ENCODE data around the gene GNPTG. TPM values are rescaled to one million over a fixed set of nuclear protein-coding genes. Genes with fewer than 3 reads are reported as not detected.

GNPTG gene
- total RNA-seq, 2 donors from 2014 or later: 34.0 to 38.4 TPM

DNA sequence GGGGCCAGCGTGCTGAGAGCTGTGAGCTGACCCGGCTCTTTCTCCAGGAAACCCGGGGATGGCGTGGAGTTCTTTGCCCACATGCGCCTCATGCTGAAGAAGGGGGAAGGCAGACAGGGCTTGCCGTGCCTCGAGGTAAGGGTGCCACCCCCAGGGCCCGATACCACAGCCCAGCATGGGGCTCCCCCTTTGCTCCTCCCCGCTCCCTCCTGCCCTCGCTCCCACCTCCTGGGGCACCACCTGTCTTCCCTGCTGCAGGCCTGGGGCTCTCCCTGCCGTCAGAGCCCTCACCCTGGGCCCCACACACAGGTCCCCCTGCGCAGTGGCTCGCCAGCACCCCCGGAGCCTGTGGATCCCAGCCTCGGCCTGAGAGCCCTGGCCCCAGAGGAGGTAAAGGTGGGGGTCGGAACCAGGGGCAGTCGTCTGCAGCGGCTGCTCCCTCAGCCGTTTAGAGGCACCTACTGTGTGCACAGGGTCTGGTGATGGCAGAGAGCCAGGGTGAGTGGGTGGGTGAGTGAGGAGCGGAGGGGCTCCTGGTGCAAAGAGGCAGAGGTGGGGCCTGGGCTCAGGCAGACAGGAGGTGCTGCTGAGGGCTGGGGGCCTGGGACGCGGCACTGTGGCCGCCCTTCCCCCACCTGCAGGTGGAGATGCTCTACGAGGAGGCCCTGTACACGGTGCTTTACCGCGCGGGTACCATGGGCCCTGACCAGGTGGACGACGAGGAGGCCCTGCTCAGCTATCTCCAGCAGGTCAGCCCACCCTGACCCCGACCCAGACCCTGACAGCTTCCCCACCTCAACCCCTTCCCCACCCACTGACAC, 12.7 kb upstream of the GNPTG start:
- WGBS, 2 experiments (ENCODE audit: insufficient coverage in 1 of 2, insufficient read length in 1 of 2): 73 to 75% methylated on average over 17 to 31 of the region's 31 CpGs
- Histone ChIP-seq H3K9me3 (ENCODE audit: control insufficient read depth, low read length) (no peaks in the 10 kb centered on the region), H3K4me3 (ENCODE audit: low read length) (no peak overlapping the region), H3K36me3 (ENCODE audit: control insufficient read depth, insufficient read depth, low read length) (no peaks in the 10 kb centered on the region), H3K27ac (ENCODE audit: low read depth, low read length) (no peak overlapping the region), H3K4me1 (ENCODE audit: control insufficient read depth, insufficient read depth, low read length) (no peaks in the 10 kb centered on the region), H3K9ac (ENCODE audit: extremely low read depth, low read length, poor library complexity, severe bottlenecking) (no peak overlapping the region), H3K27me3 (ENCODE audit: control insufficient read depth, insufficient read depth, low read length, poor library complexity, severe bottlenecking) (peaks cover 47% of the 10 kb centered on the region)
- DNase-seq: no peak
- H3K27me3 Mint-ChIP-seq (ENCODE audit: insufficient read depth): peaks cover 29% of the 10 kb centered on the region
- no peaks in the 10 kb centered on the region for H3K36me3 Mint-ChIP-seq (ENCODE audit: low read depth)
- TF ChIP-seq, protein P1, sequence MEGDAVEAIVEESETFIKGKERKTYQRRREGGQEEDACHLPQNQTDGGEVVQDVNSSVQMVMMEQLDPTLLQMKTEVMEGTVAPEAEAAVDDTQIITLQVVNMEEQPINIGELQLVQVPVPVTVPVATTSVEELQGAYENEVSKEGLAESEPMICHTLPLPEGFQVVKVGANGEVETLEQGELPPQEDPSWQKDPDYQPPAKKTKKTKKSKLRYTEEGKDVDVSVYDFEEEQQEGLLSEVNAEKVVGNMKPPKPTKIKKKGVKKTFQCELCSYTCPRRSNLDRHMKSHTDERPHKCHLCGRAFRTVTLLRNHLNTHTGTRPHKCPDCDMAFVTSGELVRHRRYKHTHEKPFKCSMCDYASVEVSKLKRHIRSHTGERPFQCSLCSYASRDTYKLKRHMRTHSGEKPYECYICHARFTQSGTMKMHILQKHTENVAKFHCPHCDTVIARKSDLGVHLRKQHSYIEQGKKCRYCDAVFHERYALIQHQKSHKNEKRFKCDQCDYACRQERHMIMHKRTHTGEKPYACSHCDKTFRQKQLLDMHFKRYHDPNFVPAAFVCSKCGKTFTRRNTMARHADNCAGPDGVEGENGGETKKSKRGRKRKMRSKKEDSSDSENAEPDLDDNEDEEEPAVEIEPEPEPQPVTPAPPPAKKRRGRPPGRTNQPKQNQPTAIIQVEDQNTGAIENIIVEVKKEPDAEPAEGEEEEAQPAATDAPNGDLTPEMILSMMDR (conservative IDR thresholded peaks at IDR 0.05): no peak
- no peak overlapping the region for H3K27ac Mint-ChIP-seq
- no peaks in the 10 kb centered on the region for H3K4me1 Mint-ChIP-seq
- H3K4me3 Mint-ChIP-seq: no peak overlapping the region
- no peaks in the 10 kb centered on the region for H3K9me3 Mint-ChIP-seq

GRCh38 chr16:1340730-1341494, 10.8 kb upstream of the GNPTG start:
- Histone ChIP-seq H3K9me3 (ENCODE audit: control insufficient read depth, low read length) (no peaks in the 10 kb centered on the region), H3K9ac (ENCODE audit: extremely low read depth, low read length, poor library complexity, severe bottlenecking) (no peak overlapping the region), H3K27me3 (ENCODE audit: control insufficient read depth, insufficient read depth, low read length, poor library complexity, severe bottlenecking) (peaks cover 33% of the 10 kb centered on the region), H3K27ac (ENCODE audit: low read depth, low read length) (no peak overlapping the region), H3K4me3 (ENCODE audit: low read length) (no peak overlapping the region), H3K36me3 (ENCODE audit: control insufficient read depth, insufficient read depth, low read length) (no peaks in the 10 kb centered on the region), H3K4me1 (ENCODE audit: control insufficient read depth, insufficient read depth, low read length) (no peaks in the 10 kb centered on the region)
- DNase-seq: no peak
- Mint-ChIP-seq H3K27ac (no peak overlapping the region), H3K4me3 (no peak overlapping the region), H3K27me3 (ENCODE audit: insufficient read depth) (peaks cover 10% of the 10 kb centered on the region), H3K36me3 (ENCODE audit: low read depth) (no peaks in the 10 kb centered on the region), H3K9me3 (no peaks in the 10 kb centered on the region), H3K4me1 (no peaks in the 10 kb centered on the region)
- 89 to 90% methylated on average over 30 to 36 of the region's 36 CpGs for WGBS, 2 experiments (ENCODE audit: insufficient coverage in 1 of 2, insufficient read length in 1 of 2)
- TF ChIP-seq, protein P1 (conservative IDR thresholded peaks at IDR 0.05): no peak

DNA sequence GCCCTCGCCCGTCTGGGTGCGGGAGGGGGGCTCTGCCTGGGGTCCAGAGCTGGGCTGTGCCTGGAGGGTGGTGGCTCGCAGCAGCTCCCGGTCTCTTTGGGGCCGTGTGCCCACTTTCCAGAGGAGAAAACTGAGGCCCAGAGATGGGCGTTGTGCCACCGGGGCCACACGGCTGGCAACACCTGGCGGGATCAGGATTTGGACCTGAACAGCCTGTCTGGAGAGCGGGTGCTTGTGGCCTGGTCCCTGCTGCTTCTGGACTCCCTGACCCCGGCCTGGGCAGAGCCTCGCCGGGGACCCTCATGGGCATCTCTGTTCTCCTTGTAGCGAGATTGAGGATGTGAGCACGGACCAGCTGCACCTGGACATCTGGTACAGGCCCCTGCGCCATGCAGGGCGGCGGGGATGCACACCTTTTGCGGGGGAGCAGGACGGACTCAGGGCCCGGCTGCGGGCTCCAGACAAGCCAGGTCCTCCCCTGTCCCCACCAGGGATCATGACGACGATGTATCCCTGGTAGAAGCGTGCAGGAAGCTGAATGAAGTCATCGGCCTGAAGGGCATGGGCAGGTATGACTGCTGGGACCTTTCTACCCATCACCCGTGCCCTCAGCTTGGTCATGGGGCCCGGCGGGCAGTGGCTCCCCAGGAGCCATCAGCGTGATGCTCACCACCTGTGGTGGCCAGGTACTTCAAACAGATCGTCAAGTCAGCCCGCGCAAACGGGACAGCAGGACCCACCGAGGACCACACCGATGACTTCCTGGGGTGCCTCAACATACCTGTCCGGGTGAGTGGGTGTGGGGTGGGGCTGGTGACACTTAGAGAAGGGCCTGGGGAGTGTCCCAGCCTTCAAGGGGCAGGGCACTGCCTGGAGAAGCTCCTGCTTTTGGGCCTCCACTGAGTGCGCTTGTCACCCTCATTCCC, 10.0 kb upstream of the GNPTG start:
- 88 to 94% methylated on average over 23 to 39 of the region's 39 CpGs for WGBS, 2 experiments (ENCODE audit: insufficient coverage in 1 of 2, insufficient read length in 1 of 2)
- no peaks in the 10 kb centered on the region for H3K36me3 Mint-ChIP-seq (ENCODE audit: low read depth)
- no peak overlapping the region for H3K4me3 Mint-ChIP-seq

More for the DNA sequence above, 10.0 kb upstream of the GNPTG start:
- no peak overlapping the region for H3K9ac ChIP-seq (ENCODE audit: extremely low read depth, low read length, poor library complexity, severe bottlenecking)
- Mint-ChIP-seq H3K27me3 (ENCODE audit: insufficient read depth) (peaks cover 2% of the 10 kb centered on the region), H3K4me1 (no peaks in the 10 kb centered on the region), H3K27ac (no peak overlapping the region), H3K9me3 (no peaks in the 10 kb centered on the region)
- no peaks in the 10 kb centered on the region for H3K4me1 ChIP-seq (ENCODE audit: control insufficient read depth, insufficient read depth, low read length)
- TF ChIP-seq, protein P1 (conservative IDR thresholded peaks at IDR 0.05): no peak
- H3K9me3 ChIP-seq (ENCODE audit: control insufficient read depth, low read length): no peaks in the 10 kb centered on the region
- DNase-seq: no peak
- H3K27ac ChIP-seq (ENCODE audit: low read depth, low read length): no peak overlapping the region
- H3K36me3 ChIP-seq (ENCODE audit: control insufficient read depth, insufficient read depth, low read length): no peaks in the 10 kb centered on the region
- H3K4me3 ChIP-seq (ENCODE audit: low read length): no peak overlapping the region
- peaks cover 25% of the 10 kb centered on the region for H3K27me3 ChIP-seq (ENCODE audit: control insufficient read depth, insufficient read depth, low read length, poor library complexity, severe bottlenecking)

Data from endodermal cell (in vitro differentiated cells).